ENCODE results near the gene PRKD1.

PRKD1 gene

GRCh38 chr14:29927376-29928116 lies at the start of gene PRKD1:
Gene PRKD1 (minus strand): TSS chr14:29927847.
- DNase-seq (ENCODE audit: low read depth) = no peak

GRCh38 chr14:29971101-29971500 lies 43.5 kb upstream of the PRKD1 start:
- no peak for DNase-seq (ENCODE audit: low read depth)

- no peak for DNase-seq (ENCODE audit: low read depth)
These were observed 27.4 kb upstream of the PRKD1 start for GRCh38 chr14:29955087-29955486.

GRCh38 chr14:29953501-29953900 lies 25.9 kb upstream of the PRKD1 start:
- no peak for DNase-seq (ENCODE audit: low read depth)

GRCh38 chr14:29944091-29944490 lies 16.4 kb upstream of the PRKD1 start:
- no peak for DNase-seq (ENCODE audit: low read depth)

- DNase-seq (ENCODE audit: low read depth) = no peak
These were observed 13.8 kb upstream of the PRKD1 start for GRCh38 chr14:29941401-29941800.

- DNase-seq (ENCODE audit: low read depth) = no peak
These were observed 12.8 kb upstream of the PRKD1 start for GRCh38 chr14:29940482-29940881.

- no peak for DNase-seq (ENCODE audit: low read depth)
These were observed 9.5 kb upstream of the PRKD1 start for GRCh38 chr14:29937116-29937515.

- no peak for DNase-seq (ENCODE audit: low read depth)
These were observed 2.6 kb upstream of the PRKD1 start for GRCh38 chr14:29930283-29930682.

- DNase-seq (ENCODE audit: low read depth) = no peak
These were observed 532 bp upstream of the PRKD1 start for GRCh38 chr14:29928117-29928640.

GRCh38 chr14:29926701-29927375 lies 809 bp downstream of the PRKD1 start:
- no peak for DNase-seq (ENCODE audit: low read depth)

GRCh38 chr14:29926228-29926627 lies 1.4 kb downstream of the PRKD1 start:
- DNase-seq (ENCODE audit: low read depth) = no peak

GRCh38 chr14:29925736-29926135 lies 1.9 kb downstream of the PRKD1 start:
- DNase-seq (ENCODE audit: low read depth) = no peak

- no peak for DNase-seq (ENCODE audit: low read depth)
These were observed 2.4 kb downstream of the PRKD1 start for GRCh38 chr14:29925101-29925722.

- DNase-seq (ENCODE audit: low read depth) = no peak
These were observed 7.8 kb downstream of the PRKD1 start for GRCh38 chr14:29919845-29920244.

GRCh38 chr14:29918981-29919380 lies 8.7 kb downstream of the PRKD1 start:
- no peak for DNase-seq (ENCODE audit: low read depth)

- no peak for DNase-seq (ENCODE audit: low read depth)
These were observed 14.1 kb downstream of the PRKD1 start for GRCh38 chr14:29913566-29913965.

- no peak for DNase-seq (ENCODE audit: low read depth)
These were observed 15.8 kb downstream of the PRKD1 start for GRCh38 chr14:29911810-29912209.

- DNase-seq (ENCODE audit: low read depth) = no peak
These were observed 18.7 kb downstream of the PRKD1 start for GRCh38 chr14:29908652-29909577.

- DNase-seq (ENCODE audit: low read depth) = no peak
These were observed 21.3 kb downstream of the PRKD1 start for GRCh38 chr14:29906256-29906870.

- DNase-seq (ENCODE audit: low read depth) = no peak
These were observed 22.1 kb downstream of the PRKD1 start for GRCh38 chr14:29905543-29905942.

Data from stimulated activated CD8-positive, alpha-beta memory T cell treated with anti-CD3 and anti-CD28 coated beads, Interleukin-12 subunit alpha, Interleukin-12 subunit beta, amount 100 ng/mL, for 4 hours (primary cell).